Mucosa of rectum (tissue), 2 donors: Measurements from ENCODE around the gene PIAS1.
"Not testable (repeated sequence)": the region's sequence is repeated elsewhere in the genome, so short reads cannot be mapped to it uniquely, and the experiment has no call there.

ENCODE experiments used
- H3K27ac ChIP-seq, 2 donors: one replicate each; pipeline ENCODE4 v1.7.0; 2013; ENCODE audit warnings: inconsistent platforms in 2 of 2, low read depth in 2 of 2, low read length in 2 of 2
- H3K27me3 ChIP-seq, 2 donors: one replicate each; pipeline ENCODE4 v1.7.0; 2013; ENCODE audit warnings: low read length in 2 of 2; ENCODE audit not compliant: control insufficient read depth in 2 of 2, insufficient read depth in 2 of 2
- H3K36me3 ChIP-seq, 2 donors: one replicate each; pipeline ENCODE4 v1.7.0; 2013; ENCODE audit warnings: low read length in 2 of 2; ENCODE audit not compliant: control insufficient read depth in 2 of 2, insufficient read depth in 2 of 2
- H3K4me1 ChIP-seq, 2 donors: one replicate each; pipeline ENCODE4 v1.7.0; 2013; ENCODE audit warnings: low read length in 2 of 2, mild to moderate bottlenecking in 1 of 2; ENCODE audit not compliant: control insufficient read depth in 2 of 2, insufficient read depth in 2 of 2
- H3K4me3 ChIP-seq, 2 donors: one replicate each; pipeline ENCODE4 v1.7.0; 2013; ENCODE audit warnings: low read length in 2 of 2
- H3K9ac ChIP-seq, 2 donors: one replicate each; pipeline ENCODE4 v1.7.0; 2013; ENCODE audit warnings: low read length in 2 of 2, low read depth in 1 of 2, mild to moderate bottlenecking in 1 of 2
- H3K9me3 ChIP-seq, 2 donors: one replicate each; pipeline ENCODE4 v1.7.0; 2013; ENCODE audit warnings: low read length in 2 of 2; ENCODE audit not compliant: control insufficient read depth in 2 of 2
- donor health status: healthy.
- donor health status: Normal muscosa, but diverticular disease.

Gene PIAS1

GRCh38 chr15:68234520-68234919 lies 180.4 kb downstream of the PIAS1 start:
- not testable (repeated sequence) for H3K9me3 ChIP-seq, H3K4me3 ChIP-seq, H3K27me3 ChIP-seq, H3K27ac ChIP-seq, H3K36me3 ChIP-seq, H3K9ac ChIP-seq
- H3K4me1 ChIP-seq, result peaks cover 7 to 19% of the 10 kb centered on the region in 2 donors

DNA sequence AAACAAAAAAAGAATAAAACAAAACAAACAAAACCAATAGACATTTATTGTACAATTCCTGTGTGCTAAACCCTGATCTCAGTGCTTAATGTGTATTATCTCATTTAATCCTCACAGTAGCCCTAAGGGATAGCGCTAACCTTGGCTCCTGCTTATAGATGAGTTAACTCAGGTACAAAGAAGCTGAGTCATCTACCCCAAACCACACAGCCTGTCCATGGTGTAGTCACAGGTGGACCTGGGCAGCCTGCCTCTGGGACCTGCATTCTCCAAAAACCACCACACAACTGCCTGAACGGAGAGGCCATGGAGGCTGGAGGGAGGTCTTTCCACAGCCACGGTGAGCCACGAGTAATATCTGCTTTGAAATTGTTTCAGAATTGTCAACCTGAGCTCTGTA lies 180.9 kb downstream of the PIAS1 start:
- H3K36me3 ChIP-seq, result no peaks in the 10 kb centered on the region
- no peaks in the 10 kb centered on the region for H3K27me3 ChIP-seq
- H3K4me1 ChIP-seq, result peaks cover 5 to 16% of the 10 kb centered on the region in 2 donors
- H3K9me3 ChIP-seq, result no peaks in the 10 kb centered on the region
- no peak overlapping the region for H3K9ac ChIP-seq
- H3K27ac ChIP-seq, result no peak overlapping the region
- no peak overlapping the region for H3K4me3 ChIP-seq

GRCh38 chr15:68239025-68239424 lies 184.9 kb downstream of the PIAS1 start:
- no peaks in the 10 kb centered on the region for H3K27me3 ChIP-seq
- no peak overlapping the region for H3K27ac ChIP-seq
- H3K4me1 ChIP-seq, result no peaks in the 10 kb centered on the region
- no peak overlapping the region for H3K9ac ChIP-seq
- H3K4me3 ChIP-seq, result no peak overlapping the region
- no peaks in the 10 kb centered on the region for H3K36me3 ChIP-seq
- H3K9me3 ChIP-seq, result no peaks in the 10 kb centered on the region

GRCh38 chr15:68241088-68241935 lies 187.2 kb downstream of the PIAS1 start:
- Histone ChIP-seq H3K4me3 (no peak overlapping the region), H3K36me3 (no peaks in the 10 kb centered on the region), H3K27me3 (no peaks in the 10 kb centered on the region), H3K9me3 (peaks cover 0 to 2% of the 10 kb centered on the region in 2 donors), H3K27ac (no peak overlapping the region), H3K4me1 (no peaks in the 10 kb centered on the region), H3K9ac (no peak overlapping the region)
